Kidney (tissue), 14 donors: ENCODE data around the gene ADARB2. TPM values are rescaled to one million over a fixed set of nuclear protein-coding genes. Genes with fewer than 3 reads are reported as not detected.

Source experiments
- DNase-seq, 5 donors: peaks; one replicate each; pipeline ENCODE4 v3.0.0-alpha.2; 2013 to 2020
- FAIRE-seq: peaks from 2 replicates; lab custom pipeline; 2012; peaks lifted over from hg19 to GRCh38; lab: Jason Lieb, UNC
- H3K27ac ChIP-seq, 2 donors: one replicate each; pipeline ENCODE4 v1.7.0; 2013; ENCODE audit warnings: low read depth in 2 of 2, low read length in 2 of 2, inconsistent platforms in 1 of 2
- H3K27me3 ChIP-seq: one replicate; pipeline ENCODE4 v1.7.1; 2013; ENCODE audit warnings: low read length, inconsistent platforms; ENCODE audit not compliant: control insufficient read depth, insufficient read depth
- H3K36me3 ChIP-seq, 3 donors: one replicate each; pipeline versions ENCODE4 v1.7.0 to v1.7.1; 2013; ENCODE audit warnings: low read length in 3 of 3, control low read depth in 1 of 3, inconsistent platforms in 1 of 3; ENCODE audit not compliant: insufficient read depth in 3 of 3, control insufficient read depth in 2 of 3
- H3K4me1 ChIP-seq, 3 donors: one replicate each; pipeline versions ENCODE4 v1.7.0 to v1.7.1; 2013; ENCODE audit warnings: low read length in 3 of 3, inconsistent platforms in 1 of 3, low read depth in 1 of 3; ENCODE audit not compliant: control insufficient read depth in 2 of 3, insufficient read depth in 2 of 3
- H3K4me3 ChIP-seq, 3 donors: one replicate each; pipeline versions ENCODE4 v1.7.0 to v1.8.1; 2013; ENCODE audit warnings: low read length in 3 of 3, control low read depth in 1 of 3, inconsistent platforms in 1 of 3
- H3K9ac ChIP-seq, 3 donors: one replicate each; pipeline versions ENCODE4 v1.7.0 to v1.7.1; 2013; ENCODE audit warnings: low read length in 3 of 3, control low read depth in 1 of 3, inconsistent platforms in 1 of 3
- H3K9me3 ChIP-seq, 3 donors: one replicate each; pipeline versions ENCODE4 v1.7.0 to v1.7.1; 2013; ENCODE audit warnings: low read length in 3 of 3, control low read depth in 1 of 3, inconsistent platforms in 1 of 3; ENCODE audit not compliant: control insufficient read depth in 2 of 3, insufficient read depth in 1 of 3
- intact Hi-C: fragments of 100-400 bp; cut with DNase I; formaldehyde crosslinking; loops from one replicate; pipeline ENCODE4 v1.11.1; 2022
- polyA plus RNA-seq: library from polyadenylated mRNA; stranded (reverse); fragments of 350-450 nt; fragmentation: Illumina TruSeq; extraction: RNeasy Lipid Tissue Mini Kit (QIAGEN cat#74804); gene quantifications from one replicate; pipeline ENCODE4 v1.2.3, GENCODE V29; 2014; ENCODE audit warnings: low read depth, low replicate concordance; ENCODE audit not compliant: insufficient read depth
- total RNA-seq: library from RNA; stranded (reverse); fragmentation: NEBNext Ultra II Directional; extraction: Animal tissue kit (Norgen Biotek cat#: 25700); gene quantifications from one replicate; pipeline ENCODE4 v1.2.1, GENCODE V29; 2021
- TF ChIP-seq, protein P1 (sequence below): IDR thresholded peaks from 3 replicates; pipeline ENCODE4 v1.5.1; 2012; ENCODE audit warnings: mild to moderate bottlenecking, moderate library complexity, borderline replicate concordance; ENCODE audit not compliant: insufficient read depth; ENCODE audit errors: extremely low read depth
- donor health status: control.
- donor health status: control.
- donor health status: control.
- donor health status: control.
- donor health status: control.
- donor health status: DM: yes; HTN: yes; CAD: no.
- donor health status: Normal renal cell carcinoma (clear cell type).

ADARB2 gene
- total and polyA plus RNA-seq, 2 donors from 2014 or later, result 1.0 to 1.3 TPM

DNA sequence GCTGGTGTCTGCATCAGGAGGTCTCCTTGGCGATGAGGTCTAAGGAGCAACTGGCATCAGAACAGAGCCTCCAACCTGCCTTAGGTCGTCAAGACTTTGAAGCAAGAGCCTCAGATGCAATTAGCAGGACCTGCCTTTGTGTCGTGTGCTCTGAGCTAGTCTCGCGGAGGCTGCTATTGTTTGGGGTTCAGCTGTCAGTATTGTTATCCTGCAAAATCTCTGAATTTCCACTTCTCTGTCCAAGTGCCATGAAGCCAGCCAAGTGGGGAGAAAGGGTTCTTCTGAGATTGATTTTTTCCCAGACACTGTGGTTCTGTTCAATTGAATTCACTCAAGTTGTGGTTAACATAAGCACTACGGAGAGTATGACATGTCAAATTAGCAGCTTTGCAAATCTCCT is 78.7 kb downstream of the ADARB2 start:
- Histone ChIP-seq H3K4me3 (no peak overlapping the region), H3K9me3 (no peaks in the 10 kb centered on the region), H3K36me3 (no peaks in the 10 kb centered on the region), H3K27ac (no peak overlapping the region), H3K9ac (no peak overlapping the region), H3K27me3 (no peaks in the 10 kb centered on the region), H3K4me1 (no peaks in the 10 kb centered on the region)
- DNase-seq (no peak), FAIRE-seq (no peak)
- intact Hi-C loops, result no loop called here
- TF ChIP-seq, protein P1, sequence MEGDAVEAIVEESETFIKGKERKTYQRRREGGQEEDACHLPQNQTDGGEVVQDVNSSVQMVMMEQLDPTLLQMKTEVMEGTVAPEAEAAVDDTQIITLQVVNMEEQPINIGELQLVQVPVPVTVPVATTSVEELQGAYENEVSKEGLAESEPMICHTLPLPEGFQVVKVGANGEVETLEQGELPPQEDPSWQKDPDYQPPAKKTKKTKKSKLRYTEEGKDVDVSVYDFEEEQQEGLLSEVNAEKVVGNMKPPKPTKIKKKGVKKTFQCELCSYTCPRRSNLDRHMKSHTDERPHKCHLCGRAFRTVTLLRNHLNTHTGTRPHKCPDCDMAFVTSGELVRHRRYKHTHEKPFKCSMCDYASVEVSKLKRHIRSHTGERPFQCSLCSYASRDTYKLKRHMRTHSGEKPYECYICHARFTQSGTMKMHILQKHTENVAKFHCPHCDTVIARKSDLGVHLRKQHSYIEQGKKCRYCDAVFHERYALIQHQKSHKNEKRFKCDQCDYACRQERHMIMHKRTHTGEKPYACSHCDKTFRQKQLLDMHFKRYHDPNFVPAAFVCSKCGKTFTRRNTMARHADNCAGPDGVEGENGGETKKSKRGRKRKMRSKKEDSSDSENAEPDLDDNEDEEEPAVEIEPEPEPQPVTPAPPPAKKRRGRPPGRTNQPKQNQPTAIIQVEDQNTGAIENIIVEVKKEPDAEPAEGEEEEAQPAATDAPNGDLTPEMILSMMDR, result no peak

DNA sequence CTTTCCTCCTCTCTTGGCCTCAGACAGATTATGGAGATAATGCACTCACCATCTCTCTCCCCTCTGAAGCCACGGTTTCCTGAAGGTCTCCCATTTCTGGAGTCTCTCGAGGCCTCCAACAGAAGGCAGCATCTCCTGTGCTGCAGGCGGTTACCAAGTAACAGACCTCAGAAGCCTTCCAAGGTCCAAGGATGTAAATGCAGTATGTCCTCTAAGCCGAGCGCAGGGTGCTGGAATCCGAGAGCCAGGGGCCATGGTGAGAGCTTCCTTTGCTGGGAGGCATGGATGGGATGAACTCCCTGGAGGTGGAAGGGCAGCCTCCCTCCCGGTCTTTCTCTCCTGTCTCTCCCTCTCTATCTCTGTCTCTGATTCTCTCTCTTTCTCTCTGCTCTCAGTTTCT is 79.8 kb downstream of the ADARB2 start:
- FAIRE-seq (no peak), DNase-seq (peak in 2 of 5 donors; percentile 16 to 24)
- no peak overlapping the region for H3K27ac ChIP-seq
- no peaks in the 10 kb centered on the region for H3K27me3 ChIP-seq
- H3K4me1 ChIP-seq, result no peaks in the 10 kb centered on the region
- TF ChIP-seq, protein P1, result no peak
- H3K4me3 ChIP-seq, result no peak overlapping the region
- no peaks in the 10 kb centered on the region for H3K36me3 ChIP-seq
- H3K9me3 ChIP-seq, result no peaks in the 10 kb centered on the region
- intact Hi-C loops, result no loop called here
- H3K9ac ChIP-seq, result no peak overlapping the region

DNA sequence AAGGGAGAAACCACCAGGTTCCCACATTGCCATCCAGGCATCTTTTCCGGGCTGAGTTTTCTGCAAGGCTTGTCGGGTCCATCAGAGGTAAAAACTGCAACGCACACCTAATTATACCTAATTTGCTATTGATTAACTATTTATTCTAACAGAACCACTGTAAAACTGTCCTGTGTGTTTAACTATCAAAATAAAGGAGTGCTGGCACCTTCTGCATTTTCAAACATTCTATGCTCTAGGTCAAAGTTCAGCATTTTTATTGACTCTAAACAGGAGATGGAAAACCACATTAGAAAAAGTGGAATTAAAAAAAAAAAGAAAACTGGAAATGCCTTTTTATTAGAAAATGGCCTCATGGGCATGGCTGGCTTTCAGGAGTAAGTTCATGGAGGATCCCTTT is 82.0 kb downstream of the ADARB2 start:
- TF ChIP-seq, protein P1, result no peak
- no peaks in the 10 kb centered on the region for H3K9me3 ChIP-seq
- no peak overlapping the region for H3K9ac ChIP-seq
- no peak overlapping the region for H3K27ac ChIP-seq
- intact Hi-C loops, result no loop called here
- no peaks in the 10 kb centered on the region for H3K4me1 ChIP-seq
- H3K27me3 ChIP-seq, result no peaks in the 10 kb centered on the region
- DNase-seq (no peak), FAIRE-seq (no peak)
- no peak overlapping the region for H3K4me3 ChIP-seq
- no peaks in the 10 kb centered on the region for H3K36me3 ChIP-seq

DNA sequence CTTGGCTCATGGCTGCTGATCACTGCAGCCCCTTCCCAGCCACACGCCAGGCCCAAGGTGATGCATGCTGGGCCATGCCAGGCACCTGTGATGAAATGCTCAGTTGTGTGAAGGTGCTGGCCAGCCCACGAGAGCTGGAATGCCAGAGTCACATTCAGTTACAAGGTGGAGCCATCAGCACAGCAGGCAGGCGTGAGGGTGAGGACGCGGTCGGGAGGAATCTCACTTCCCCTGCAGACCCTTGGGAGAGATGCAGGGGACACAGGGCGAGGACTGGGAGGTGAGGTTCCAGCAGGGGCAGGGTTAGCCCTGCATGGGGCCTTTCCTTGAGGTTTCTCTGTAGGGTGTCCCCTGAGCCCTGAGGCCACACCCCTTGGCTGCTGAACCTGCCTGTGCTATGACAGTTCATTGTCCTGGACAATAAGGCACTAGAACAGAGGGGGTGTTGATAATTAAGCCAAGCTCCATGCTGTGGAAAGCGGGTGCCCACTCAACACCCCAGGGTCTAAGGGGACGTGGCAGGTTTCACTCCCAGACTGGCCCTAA is 82.4 kb downstream of the ADARB2 start:
- no peak overlapping the region for H3K27ac ChIP-seq
- H3K4me1 ChIP-seq, result no peaks in the 10 kb centered on the region
- no peak for FAIRE-seq
- H3K9me3 ChIP-seq, result no peaks in the 10 kb centered on the region
- no peak overlapping the region for H3K4me3 ChIP-seq
- no peaks in the 10 kb centered on the region for H3K27me3 ChIP-seq
- no peak overlapping the region for H3K9ac ChIP-seq
- H3K36me3 ChIP-seq, result no peaks in the 10 kb centered on the region
- DNase-seq, result no peak
- TF ChIP-seq, protein P1, result no peak
- intact Hi-C loops, result no loop called here
